HAP-1 (cell line): ENCODE data around the gene OR9Q2.

Source experiments
- DNase-seq, 2 experiments: peaks; one replicate each; pipeline ENCODE4 v3.0.0-alpha.2; 2016 to 2020; ENCODE audit warnings: low spot score in 2 of 2
- H3K27me3 ChIP-seq: fragments of 250-450 bp; sonication (Bioruptor Pico); 2 replicates; pipeline ENCODE4 v1.5.1; 2020; ENCODE audit warnings: low read depth, mild to moderate bottlenecking, moderate library complexity
- H3K36me3 ChIP-seq: fragments of 250-450 bp; sonication (Bioruptor Pico); replicated peaks from 2 replicates; pipeline ENCODE4 v1.5.1; 2020; ENCODE audit warnings: mild to moderate bottlenecking
- H3K4me1 ChIP-seq: fragments of 250-450 bp; sonication (Bioruptor Pico); 2 replicates; pipeline ENCODE4 v1.5.1; 2020; ENCODE audit warnings: mild to moderate bottlenecking
- H3K4me3 ChIP-seq: fragments of 250-450 bp; sonication (Bioruptor Pico); 2 replicates; pipeline ENCODE4 v1.5.1; 2020; ENCODE audit warnings: mild to moderate bottlenecking, moderate library complexity
- H3K9me3 ChIP-seq: fragments of 250-450 bp; sonication (Bioruptor Pico); 2 replicates; pipeline ENCODE4 v1.5.1; 2020; ENCODE audit warnings: mild to moderate bottlenecking, moderate library complexity
- in situ Hi-C: fragments of 300-500 bp; cut with MboI; formaldehyde crosslinking; loops from 3 replicates; pipeline ENCODE4 v1.14.3; 2020; ENCODE audit warnings: low sequenced_read_pairs, inconsistent platforms, mixed read lengths

The OR9Q2 gene, protein sequence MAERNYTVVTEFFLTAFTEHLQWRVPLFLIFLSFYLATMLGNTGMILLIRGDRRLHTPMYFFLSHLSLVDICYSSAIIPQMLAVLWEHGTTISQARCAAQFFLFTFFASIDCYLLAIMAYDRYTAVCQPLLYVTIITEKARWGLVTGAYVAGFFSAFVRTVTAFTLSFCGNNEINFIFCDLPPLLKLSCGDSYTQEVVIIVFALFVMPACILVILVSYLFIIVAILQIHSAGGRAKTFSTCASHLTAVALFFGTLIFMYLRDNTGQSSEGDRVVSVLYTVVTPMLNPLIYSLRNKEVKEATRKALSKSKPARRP

DNA sequence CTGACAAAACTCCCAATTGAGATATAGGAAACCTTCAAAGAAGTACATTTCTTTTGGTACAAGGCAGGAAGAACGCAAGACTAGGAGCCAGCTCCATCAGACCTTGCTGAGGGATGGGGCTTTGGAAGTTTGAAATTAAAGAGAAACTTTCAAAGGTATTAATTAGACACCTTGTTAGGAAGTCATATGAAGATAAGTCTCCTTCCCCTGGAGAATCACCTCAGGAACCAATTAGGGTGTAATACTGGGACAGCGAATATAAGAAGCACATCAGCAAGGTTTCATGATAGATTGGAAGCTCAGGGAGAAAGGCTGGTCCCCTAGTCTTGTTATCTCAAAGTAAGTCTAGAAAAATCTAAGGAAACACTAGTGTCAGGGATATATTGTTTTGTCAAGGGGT, at the start of gene OR9Q2:
Gene OR9Q2 (plus strand): TSS at position 301 of the 400 bp plus-strand sequence. CDS start 1,421 bp downstream, outside the sequence.
- Histone ChIP-seq H3K27me3 (no peaks in the 10 kb centered on the region), H3K36me3 (no peaks in the 10 kb centered on the region), H3K9me3 (no peaks in the 10 kb centered on the region), H3K4me3 (no peak within 1 kb of the TSS), H3K4me1 (no peaks in the 10 kb centered on the region)
- in situ Hi-C loops: loop anchor here (25.0 kb wide), 1 partner anchor 101 kb away; no protein-coding TSS in a partner anchor
- DNase-seq: no peak

DNA sequence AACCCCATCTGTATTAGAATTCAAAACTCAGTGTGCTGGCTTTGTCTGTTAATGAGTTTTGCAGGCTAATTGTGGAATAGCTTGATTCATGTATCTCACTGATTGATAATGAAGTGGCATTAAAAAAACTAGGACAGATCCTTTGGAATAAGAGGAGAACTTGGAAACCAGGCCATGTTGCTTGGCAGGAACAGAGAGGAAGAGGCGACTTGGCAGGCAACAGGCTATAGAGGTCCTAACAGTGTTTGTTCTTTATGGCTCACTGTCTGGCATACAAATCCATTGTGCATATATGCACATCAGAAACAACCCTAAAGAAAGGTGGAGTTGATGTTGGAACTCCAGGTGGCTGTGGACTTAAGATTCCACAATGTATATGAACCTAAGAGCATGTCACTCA, 46.1 kb upstream of the OR9Q2 start:
- DNase-seq: no peak
- no peaks in the 10 kb centered on the region for H3K9me3 ChIP-seq
- no peaks in the 10 kb centered on the region for H3K4me1 ChIP-seq
- H3K4me3 ChIP-seq: no peak overlapping the region
- H3K27me3 ChIP-seq: no peaks in the 10 kb centered on the region
- in situ Hi-C loops: no loop called here
- no peaks in the 10 kb centered on the region for H3K36me3 ChIP-seq

DNA sequence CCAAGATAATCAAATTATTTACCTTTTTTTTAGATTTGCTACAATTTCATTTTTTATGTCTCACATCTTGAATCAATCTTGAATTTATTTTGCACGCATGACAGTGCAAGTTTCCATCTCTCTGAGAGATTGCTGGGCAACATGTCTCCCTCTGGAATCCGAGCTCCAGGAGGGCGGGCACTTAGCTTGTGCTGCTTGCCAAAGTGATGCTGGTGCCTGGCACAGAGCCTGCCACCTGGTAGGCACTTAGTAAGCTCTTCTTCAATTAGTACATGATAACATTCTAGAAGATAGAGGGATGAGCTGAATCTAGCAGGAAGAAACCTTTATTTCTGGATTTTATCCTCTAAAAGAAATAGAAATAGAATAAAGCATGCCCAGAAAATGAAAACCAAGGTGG, 36.1 kb upstream of the OR9Q2 start:
- DNase-seq: no peak
- H3K36me3 ChIP-seq: no peaks in the 10 kb centered on the region
- in situ Hi-C loops: no loop called here

DNA sequence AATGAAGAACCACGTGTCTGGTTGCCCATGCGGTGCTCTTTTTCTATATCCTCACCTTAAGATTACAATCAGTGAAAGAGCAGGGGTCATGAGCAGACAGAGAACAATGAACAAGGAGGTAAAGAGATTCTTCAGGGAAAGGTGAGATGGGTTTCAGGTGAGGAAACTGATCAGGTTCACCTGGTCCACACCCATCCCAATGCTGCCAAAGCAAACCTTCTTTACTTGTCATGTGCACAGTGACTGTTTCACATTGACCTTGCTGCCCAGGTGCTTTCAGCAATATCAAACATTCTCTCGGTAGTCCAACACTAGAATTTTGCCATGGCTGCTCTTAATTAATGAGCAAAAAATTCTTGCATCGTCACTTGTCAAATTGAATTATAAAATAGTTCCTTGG, 24.5 kb upstream of the OR9Q2 start:
- H3K9me3 ChIP-seq: no peaks in the 10 kb centered on the region
- H3K36me3 ChIP-seq: no peaks in the 10 kb centered on the region
- no peak overlapping the region for H3K4me3 ChIP-seq
- DNase-seq: no peak
- in situ Hi-C loops: no loop called here
- H3K4me1 ChIP-seq: no peaks in the 10 kb centered on the region
- H3K27me3 ChIP-seq: no peaks in the 10 kb centered on the region

More for the DNA sequence above, 36.1 kb upstream of the OR9Q2 start:
- H3K27me3 ChIP-seq: no peaks in the 10 kb centered on the region
- H3K4me3 ChIP-seq: no peak overlapping the region
- no peaks in the 10 kb centered on the region for H3K9me3 ChIP-seq
- H3K4me1 ChIP-seq: no peaks in the 10 kb centered on the region

DNA sequence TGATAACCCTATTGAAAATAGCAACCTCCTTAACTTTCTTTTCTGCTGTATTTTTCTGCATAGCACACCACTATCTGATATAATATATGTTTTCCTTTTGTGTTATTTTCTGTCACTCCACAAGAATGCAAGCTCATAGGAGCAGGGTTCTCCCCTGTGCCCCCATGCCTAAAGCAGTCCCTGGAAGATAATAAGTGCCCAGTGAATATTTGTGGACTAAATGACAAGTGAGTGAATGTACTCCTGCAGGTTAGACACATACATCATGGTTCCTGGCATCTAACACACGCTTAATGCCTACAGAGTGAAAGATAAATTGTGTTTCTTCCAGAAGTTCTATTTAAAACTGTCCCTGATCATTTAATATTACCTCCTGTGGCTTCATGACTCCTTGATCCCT, 23.9 kb upstream of the OR9Q2 start:
- Histone ChIP-seq H3K9me3 (no peaks in the 10 kb centered on the region), H3K27me3 (no peaks in the 10 kb centered on the region), H3K4me3 (no peak overlapping the region), H3K36me3 (no peaks in the 10 kb centered on the region), H3K4me1 (no peaks in the 10 kb centered on the region)
- in situ Hi-C loops: no loop called here
- no peak for DNase-seq

DNA sequence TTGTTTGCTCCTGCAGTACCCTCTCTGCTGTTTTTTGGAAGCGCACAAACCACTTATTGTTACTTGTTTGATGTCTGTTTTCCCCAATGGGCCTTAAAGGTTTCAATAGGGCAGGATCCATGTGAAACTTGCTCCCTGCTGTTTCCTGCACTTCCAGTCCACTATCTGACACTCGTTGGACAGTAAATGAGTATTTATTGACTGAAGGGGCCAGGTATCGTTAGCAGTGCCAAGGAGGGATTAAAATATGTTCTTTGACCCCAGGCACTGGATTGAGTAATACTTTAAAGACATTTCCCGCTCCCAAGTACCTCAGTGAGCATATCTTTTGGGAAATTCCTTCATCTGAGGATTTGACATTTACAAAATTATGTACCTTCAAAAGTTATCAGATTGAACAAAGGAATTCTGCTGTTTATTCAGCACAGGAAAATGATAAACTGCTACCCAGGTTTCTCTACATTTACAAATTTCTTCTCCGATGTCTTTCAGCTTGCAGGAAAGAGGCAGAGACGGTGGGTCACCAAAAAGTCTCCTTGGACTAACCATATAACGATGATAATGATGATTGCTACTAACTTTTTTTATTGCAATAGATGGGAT, 23.3 kb upstream of the OR9Q2 start:
- DNase-seq: no peak
- in situ Hi-C loops: no loop called here
- H3K27me3 ChIP-seq: no peaks in the 10 kb centered on the region

DNA sequence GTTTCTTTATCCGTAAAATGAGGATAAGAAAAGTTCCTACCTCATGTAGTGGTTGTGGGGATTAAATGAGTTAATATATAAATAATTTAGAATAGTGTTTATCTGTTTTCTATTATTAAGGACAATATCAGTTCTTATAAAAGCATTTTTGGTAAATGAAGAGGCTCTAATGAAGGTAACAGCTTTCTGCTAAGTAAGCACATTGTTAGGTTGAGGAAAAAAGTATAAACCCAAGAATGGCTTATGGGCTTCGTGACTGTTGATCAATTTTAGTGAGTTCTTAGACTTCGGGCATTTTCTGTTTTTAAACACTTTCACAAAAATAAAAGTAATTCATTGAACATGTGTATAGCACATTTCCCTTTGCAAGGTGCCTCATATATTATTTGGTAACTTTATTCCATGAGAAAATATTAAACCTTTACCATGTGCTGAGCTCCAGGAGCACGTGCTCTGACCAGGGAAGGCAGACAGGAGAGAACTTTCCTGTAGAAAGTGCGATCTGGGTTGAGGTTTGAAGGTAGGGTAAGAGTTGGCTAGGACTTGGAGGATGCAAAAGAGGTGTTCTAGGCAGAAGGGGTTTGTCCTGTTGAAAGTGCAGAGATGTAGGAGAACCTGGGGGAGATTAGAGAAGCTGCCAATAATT, 11.3 kb upstream of the OR9Q2 start:
- in situ Hi-C loops: loop anchor here (25.0 kb wide), 1 partner anchor 90 kb away; no protein-coding TSS in a partner anchor
- Histone ChIP-seq H3K36me3 (no peaks in the 10 kb centered on the region), H3K4me3 (no peak overlapping the region), H3K4me1 (no peaks in the 10 kb centered on the region), H3K9me3 (no peaks in the 10 kb centered on the region), H3K27me3 (0 out of 2 replicates have a peak, but pooled peaks cover 3% of the 10 kb centered on the region)
- no peak for DNase-seq

More for the DNA sequence above, 23.3 kb upstream of the OR9Q2 start:
- no peak overlapping the region for H3K4me3 ChIP-seq
- no peaks in the 10 kb centered on the region for H3K9me3 ChIP-seq
- H3K36me3 ChIP-seq: no peaks in the 10 kb centered on the region
- no peaks in the 10 kb centered on the region for H3K4me1 ChIP-seq

DNA sequence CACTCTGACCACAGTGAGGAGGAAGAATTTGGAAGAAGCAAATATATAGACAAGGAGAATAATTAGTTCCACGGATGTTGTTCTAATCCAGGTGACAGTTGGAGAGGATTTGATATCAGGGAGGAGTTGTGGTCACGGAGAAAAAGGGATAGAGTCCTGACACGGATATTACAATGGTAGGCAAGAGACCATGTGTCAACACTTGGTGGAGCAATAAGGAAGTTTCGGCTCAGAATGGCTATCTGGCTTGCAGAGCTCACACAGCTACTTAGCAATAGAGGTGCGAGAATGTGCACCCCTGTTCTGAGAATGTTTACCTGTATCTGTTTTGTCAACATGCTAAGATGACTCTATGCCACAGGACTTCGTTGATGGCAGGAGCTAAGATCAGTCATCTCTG, 10.4 kb upstream of the OR9Q2 start:
- 0 out of 2 replicates have a peak, but pooled peaks cover 3% of the 10 kb centered on the region for H3K27me3 ChIP-seq
- no peaks in the 10 kb centered on the region for H3K4me1 ChIP-seq
- H3K36me3 ChIP-seq: no peaks in the 10 kb centered on the region
- no peak overlapping the region for H3K4me3 ChIP-seq
- DNase-seq: no peak
- in situ Hi-C loops: loop anchor here (25.0 kb wide), 1 partner anchor 91 kb away; no protein-coding TSS in a partner anchor
- no peaks in the 10 kb centered on the region for H3K9me3 ChIP-seq

DNA sequence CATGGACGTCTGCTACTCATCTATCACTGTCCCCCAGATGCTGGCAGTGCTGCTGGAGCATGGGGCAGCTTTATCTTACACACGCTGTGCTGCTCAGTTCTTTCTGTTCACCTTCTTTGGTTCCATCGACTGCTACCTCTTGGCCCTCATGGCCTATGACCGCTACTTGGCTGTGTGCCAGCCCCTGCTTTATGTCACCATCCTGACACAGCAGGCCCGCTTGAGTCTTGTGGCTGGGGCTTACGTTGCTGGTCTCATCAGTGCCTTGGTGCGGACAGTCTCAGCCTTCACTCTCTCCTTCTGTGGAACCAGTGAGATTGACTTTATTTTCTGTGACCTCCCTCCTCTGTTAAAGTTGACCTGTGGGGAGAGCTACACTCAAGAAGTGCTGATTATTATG, 9.2 kb upstream of the OR9Q2 start:
- Histone ChIP-seq H3K9me3 (no peaks in the 10 kb centered on the region), H3K4me1 (no peaks in the 10 kb centered on the region), H3K36me3 (no peaks in the 10 kb centered on the region), H3K27me3 (0 out of 2 replicates have a peak, but pooled peaks cover 3% of the 10 kb centered on the region), H3K4me3 (no peak overlapping the region)
- in situ Hi-C loops: loop anchor here (25.0 kb wide), 1 partner anchor 92 kb away; no protein-coding TSS in a partner anchor
- DNase-seq: no peak

DNA sequence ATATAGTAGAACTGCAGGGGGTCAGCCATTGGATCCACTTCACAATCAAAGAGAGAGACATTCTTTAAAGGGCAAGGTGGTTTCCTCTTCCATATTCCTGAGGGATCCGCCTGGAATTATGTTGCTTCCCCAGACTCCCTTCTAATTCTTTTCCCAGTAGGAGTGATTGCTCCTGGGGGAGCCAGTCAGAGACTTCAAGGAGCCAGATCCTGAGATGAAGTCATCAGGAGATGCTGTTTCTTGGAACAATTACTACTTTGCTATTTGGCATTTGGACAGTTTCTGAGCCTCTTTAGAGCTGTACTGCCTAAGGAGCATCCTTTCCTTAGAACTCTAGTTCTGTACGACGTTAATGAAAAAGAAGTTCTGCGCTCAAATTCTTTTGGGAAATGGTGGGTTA, 1.9 kb upstream of the OR9Q2 start:
- H3K36me3 ChIP-seq: no peaks in the 10 kb centered on the region
- in situ Hi-C loops: loop anchor here (25.0 kb wide), 1 partner anchor 100 kb away; no protein-coding TSS in a partner anchor
- DNase-seq: no peak
- H3K4me1 ChIP-seq: no peaks in the 10 kb centered on the region
- no peak overlapping the region for H3K4me3 ChIP-seq
- no peaks in the 10 kb centered on the region for H3K9me3 ChIP-seq
- no peaks in the 10 kb centered on the region for H3K27me3 ChIP-seq

DNA sequence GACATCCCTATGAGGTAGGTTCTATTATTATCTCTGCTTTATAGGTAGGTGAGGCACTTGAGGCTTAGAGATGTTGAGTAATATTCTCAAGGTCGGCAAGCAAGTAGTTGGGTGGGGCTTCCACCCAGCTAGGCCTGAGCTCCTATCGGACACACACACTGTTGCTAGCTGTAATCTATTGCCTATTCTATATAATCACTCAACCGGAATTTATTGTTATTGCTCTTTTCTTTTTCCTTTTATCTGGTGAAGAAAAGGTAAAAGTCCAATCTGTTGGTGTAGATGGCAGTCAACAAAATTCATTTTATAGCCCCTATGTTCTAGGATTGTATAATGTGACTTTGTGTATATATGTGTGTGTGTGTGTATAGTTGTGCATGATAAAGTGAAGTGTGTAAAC, 3.4 kb downstream of the OR9Q2 start:
- no peak for DNase-seq
- H3K36me3 ChIP-seq: no peaks in the 10 kb centered on the region
- in situ Hi-C loops: loop anchor here (25.0 kb wide), 1 partner anchor 105 kb away; no protein-coding TSS in a partner anchor
- H3K9me3 ChIP-seq: no peaks in the 10 kb centered on the region
- no peaks in the 10 kb centered on the region for H3K4me1 ChIP-seq
- no peaks in the 10 kb centered on the region for H3K27me3 ChIP-seq
- H3K4me3 ChIP-seq: no peak overlapping the region

DNA sequence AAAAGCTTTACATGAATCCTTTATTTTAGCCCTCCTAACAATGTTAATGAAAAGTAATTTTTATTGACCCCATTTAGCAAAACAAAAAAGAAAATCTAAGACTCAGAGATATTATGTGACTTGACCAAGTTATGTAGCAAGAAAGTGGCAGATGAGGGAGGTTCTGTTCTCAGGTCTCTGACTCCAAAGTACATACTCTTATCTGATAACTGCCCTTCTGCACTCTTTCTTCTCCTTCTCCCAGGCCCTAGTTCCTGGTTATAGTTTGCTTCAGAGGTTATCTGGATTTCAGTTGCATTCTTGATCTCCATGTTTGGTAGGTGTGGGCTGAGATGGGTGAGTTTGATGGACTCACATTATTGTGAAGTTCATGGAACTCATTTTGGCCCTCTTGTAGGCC, 4.5 kb downstream of the OR9Q2 start:
- in situ Hi-C loops: loop anchor here (25.0 kb wide), 1 partner anchor 106 kb away; no protein-coding TSS in a partner anchor
- DNase-seq: no peak
- no peaks in the 10 kb centered on the region for H3K9me3 ChIP-seq
- H3K27me3 ChIP-seq: no peaks in the 10 kb centered on the region
- H3K4me1 ChIP-seq: no peaks in the 10 kb centered on the region
- H3K36me3 ChIP-seq: no peaks in the 10 kb centered on the region
- H3K4me3 ChIP-seq: no peak overlapping the region

DNA sequence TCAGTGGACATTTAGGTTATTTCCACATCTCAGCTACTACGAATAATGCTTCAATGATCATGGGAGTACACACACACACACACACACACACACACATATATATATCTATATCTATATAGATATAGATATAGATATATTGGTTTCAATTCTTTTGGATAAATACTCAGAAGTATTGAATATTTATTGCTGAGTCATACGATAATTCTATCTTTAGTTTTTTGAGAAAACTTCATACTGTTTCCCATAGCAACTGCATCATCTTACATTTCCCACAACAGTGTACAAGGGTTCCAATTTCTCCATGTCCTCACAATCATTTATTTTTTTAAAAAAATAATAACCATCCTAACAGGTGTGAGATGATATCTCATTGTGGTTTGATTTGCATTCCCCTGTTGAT, 7.1 kb downstream of the OR9Q2 start:
- Histone ChIP-seq H3K4me1 (no peaks in the 10 kb centered on the region), H3K4me3 (no peak overlapping the region), H3K36me3 (no peaks in the 10 kb centered on the region), H3K9me3 (no peaks in the 10 kb centered on the region), H3K27me3 (no peaks in the 10 kb centered on the region)
- in situ Hi-C loops: loop anchor here (25.0 kb wide), 1 partner anchor 109 kb away; no protein-coding TSS in a partner anchor
- no peak for DNase-seq

DNA sequence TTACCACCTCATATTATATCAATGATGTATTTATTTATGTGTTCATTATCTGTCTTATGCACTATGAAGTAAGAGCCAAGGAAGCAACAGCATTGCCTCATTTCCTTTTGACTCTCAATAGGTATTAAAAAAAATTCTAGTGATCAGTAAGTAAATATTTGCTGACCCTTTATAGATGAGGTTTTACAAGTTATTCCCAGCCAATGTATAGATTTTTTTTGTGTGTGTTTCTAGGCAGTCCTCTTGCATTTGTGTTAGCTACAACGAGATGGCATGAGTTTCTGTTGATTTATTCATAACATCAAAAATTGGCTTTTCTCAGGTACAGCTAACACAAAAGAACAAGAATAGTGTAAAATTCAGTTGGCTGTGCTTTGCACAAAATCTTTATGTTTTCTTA, 10.4 kb downstream of the OR9Q2 start:
- in situ Hi-C loops: loop anchor here (25.0 kb wide), 1 partner anchor 112 kb away; no protein-coding TSS in a partner anchor
- Histone ChIP-seq H3K9me3 (no peaks in the 10 kb centered on the region), H3K36me3 (no peaks in the 10 kb centered on the region), H3K4me1 (no peaks in the 10 kb centered on the region), H3K27me3 (no peaks in the 10 kb centered on the region), H3K4me3 (no peak overlapping the region)
- no peak for DNase-seq
